ENCODE measurements around the gene HDAC5. TPM values are rescaled to one million over a fixed set of nuclear protein-coding genes. Genes with fewer than 3 reads are reported as not detected.
A peak's percentile ranks its signal among the peaks of the same experiment; 100 is the strongest.

Gene HDAC5
- total and polyA plus RNA-seq, 12 donors = 4.8 to 144 (median 73.0) TPM

DNA sequence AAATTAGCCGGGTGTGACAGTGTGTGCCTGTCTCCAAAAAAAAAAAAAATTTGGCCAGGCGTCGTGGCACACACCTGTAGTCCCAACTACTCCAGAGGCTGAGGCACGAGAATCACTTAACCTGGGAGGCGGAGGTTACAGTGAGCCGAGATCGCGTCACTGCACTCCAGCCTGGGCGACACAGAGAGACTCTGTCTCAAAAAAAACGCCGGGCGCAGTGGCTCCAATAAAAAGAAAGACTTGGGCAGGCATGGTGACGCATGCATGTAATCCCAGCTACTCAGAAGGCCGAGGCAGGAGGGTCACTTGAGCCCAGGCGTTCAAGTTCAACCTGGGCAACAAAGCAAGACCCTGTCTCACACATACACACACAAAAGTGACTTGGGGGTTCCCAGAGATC lies 60.6 kb downstream of the HDAC5 start:
- no peak overlapping the region for H3K27ac ChIP-seq
- peak in 1 of 7 donors; percentile 9 for DNase-seq
- intact Hi-C loops (cut with DNase I) = loop anchor here in 1 of 2 donors (10.0 kb wide), 1 partner anchor 52 kb away; no protein-coding TSS in a partner anchor
- H3K27me3 ChIP-seq = no peaks in the 10 kb centered on the region
- 93 to 97% (median 94%) methylated on average over 15 of the region's 15 CpGs for WGBS, 4 donors
- no peak for TF ChIP-seq POLR2A (IDR thresholded peaks at IDR 0.05)
- TF ChIP-seq, protein P1, sequence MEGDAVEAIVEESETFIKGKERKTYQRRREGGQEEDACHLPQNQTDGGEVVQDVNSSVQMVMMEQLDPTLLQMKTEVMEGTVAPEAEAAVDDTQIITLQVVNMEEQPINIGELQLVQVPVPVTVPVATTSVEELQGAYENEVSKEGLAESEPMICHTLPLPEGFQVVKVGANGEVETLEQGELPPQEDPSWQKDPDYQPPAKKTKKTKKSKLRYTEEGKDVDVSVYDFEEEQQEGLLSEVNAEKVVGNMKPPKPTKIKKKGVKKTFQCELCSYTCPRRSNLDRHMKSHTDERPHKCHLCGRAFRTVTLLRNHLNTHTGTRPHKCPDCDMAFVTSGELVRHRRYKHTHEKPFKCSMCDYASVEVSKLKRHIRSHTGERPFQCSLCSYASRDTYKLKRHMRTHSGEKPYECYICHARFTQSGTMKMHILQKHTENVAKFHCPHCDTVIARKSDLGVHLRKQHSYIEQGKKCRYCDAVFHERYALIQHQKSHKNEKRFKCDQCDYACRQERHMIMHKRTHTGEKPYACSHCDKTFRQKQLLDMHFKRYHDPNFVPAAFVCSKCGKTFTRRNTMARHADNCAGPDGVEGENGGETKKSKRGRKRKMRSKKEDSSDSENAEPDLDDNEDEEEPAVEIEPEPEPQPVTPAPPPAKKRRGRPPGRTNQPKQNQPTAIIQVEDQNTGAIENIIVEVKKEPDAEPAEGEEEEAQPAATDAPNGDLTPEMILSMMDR (IDR thresholded peaks at IDR 0.05) = no peak
- no peak overlapping the region for H3K4me3 ChIP-seq
- no peaks in the 10 kb centered on the region for H3K9me3 ChIP-seq (replicated peaks in 1 of 3)
- H3K36me3 ChIP-seq (replicated peaks in 1 of 2) = peaks cover 0 to 42% of the 10 kb centered on the region in 2 donors
- peaks cover 9 to 38% of the 10 kb centered on the region in 2 donors for H3K4me1 ChIP-seq (replicated peaks in 1 of 2)

DNA sequence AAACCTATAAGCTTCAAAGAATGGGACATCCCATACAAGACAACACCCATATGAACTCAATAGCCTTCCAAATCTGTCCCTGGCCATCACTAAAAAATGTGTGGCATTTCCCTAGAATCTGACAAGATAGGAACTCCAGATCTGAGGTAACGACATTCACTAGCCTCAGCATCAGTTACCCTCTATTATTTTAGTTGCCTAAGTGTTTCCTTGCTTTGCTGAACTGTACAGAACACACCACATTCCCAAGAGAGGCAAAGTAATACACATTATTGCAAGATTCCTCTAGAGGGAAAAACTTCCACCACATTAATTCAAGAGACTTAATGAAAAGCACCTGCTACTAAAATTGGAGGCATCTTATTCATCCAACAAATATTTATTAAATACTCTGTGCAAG lies 62.0 kb downstream of the HDAC5 start:
- no peak for TF ChIP-seq POLR2A (IDR thresholded peaks at IDR 0.05)
- TF ChIP-seq, protein P1 (IDR thresholded peaks at IDR 0.05) = no peak
- Histone ChIP-seq H3K9me3 (replicated peaks in 1 of 3) (no peaks in the 10 kb centered on the region), H3K4me3 (no peak overlapping the region), H3K4me1 (replicated peaks in 1 of 2) (peaks cover 0 to 28% of the 10 kb centered on the region in 2 donors), H3K36me3 (replicated peaks in 1 of 2) (peaks cover 0 to 42% of the 10 kb centered on the region in 2 donors), H3K27me3 (no peaks in the 10 kb centered on the region), H3K27ac (no peak overlapping the region)
- intact Hi-C loops (cut with DNase I) = loop anchor here in 1 of 2 donors (10.0 kb wide), 1 partner anchor 53 kb away; no protein-coding TSS in a partner anchor
- DNase-seq = no peak
- 65 to 90% (median 78%) methylated on average over 1 of the region's 1 CpG for WGBS, 4 donors

DNA sequence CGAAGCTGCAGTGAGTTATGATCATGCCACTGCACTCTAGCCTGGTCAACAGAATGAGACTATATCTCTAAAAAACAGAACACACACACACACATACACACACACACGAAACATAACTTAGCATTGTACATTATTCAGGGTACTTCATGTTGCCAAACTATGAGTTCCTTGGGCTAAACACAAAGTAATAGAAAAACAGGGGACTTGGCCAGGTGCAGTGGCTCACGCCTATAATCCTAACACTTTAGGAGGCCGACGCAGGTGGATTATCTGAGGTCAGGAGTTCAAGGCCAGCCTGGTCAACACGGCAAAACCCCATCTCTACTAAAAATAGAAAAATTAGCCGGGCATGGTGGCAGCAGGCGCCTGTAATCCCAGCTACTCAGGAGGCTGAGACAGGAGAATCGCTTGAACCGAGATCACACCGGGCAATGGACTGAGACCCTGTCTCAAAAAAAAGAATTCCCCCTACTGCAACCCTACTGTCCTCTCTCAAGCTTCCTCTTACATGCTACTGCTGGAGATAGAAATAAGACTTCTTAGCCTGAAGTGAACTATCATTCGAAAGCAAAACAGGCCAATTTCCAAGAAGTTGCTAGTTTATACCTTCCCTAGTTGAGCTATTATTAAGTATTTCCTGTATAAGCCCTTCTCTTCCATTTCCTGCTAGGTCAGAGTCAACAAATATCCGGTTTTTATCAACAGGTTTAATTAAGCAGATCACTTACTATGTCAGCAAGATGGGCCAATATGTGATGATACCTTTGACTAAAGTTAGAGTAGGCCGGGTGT lies 64.1 kb downstream of the HDAC5 start:
- no peak for DNase-seq
- Histone ChIP-seq H3K9me3 (replicated peaks in 1 of 3) (no peaks in the 10 kb centered on the region), H3K36me3 (replicated peaks in 1 of 2) (peaks cover 0 to 42% of the 10 kb centered on the region in 2 donors), H3K4me1 (replicated peaks in 1 of 2) (peaks cover 0 to 19% of the 10 kb centered on the region in 2 donors), H3K27ac (no peak overlapping the region), H3K27me3 (no peaks in the 10 kb centered on the region), H3K4me3 (no peak overlapping the region)
- TF ChIP-seq, protein P1 (IDR thresholded peaks at IDR 0.05) = no peak
- intact Hi-C loops (cut with DNase I) = no loop called here
- 77 to 80% (median 78%) methylated on average over 14 of the region's 14 CpGs for WGBS, 4 donors

DNA sequence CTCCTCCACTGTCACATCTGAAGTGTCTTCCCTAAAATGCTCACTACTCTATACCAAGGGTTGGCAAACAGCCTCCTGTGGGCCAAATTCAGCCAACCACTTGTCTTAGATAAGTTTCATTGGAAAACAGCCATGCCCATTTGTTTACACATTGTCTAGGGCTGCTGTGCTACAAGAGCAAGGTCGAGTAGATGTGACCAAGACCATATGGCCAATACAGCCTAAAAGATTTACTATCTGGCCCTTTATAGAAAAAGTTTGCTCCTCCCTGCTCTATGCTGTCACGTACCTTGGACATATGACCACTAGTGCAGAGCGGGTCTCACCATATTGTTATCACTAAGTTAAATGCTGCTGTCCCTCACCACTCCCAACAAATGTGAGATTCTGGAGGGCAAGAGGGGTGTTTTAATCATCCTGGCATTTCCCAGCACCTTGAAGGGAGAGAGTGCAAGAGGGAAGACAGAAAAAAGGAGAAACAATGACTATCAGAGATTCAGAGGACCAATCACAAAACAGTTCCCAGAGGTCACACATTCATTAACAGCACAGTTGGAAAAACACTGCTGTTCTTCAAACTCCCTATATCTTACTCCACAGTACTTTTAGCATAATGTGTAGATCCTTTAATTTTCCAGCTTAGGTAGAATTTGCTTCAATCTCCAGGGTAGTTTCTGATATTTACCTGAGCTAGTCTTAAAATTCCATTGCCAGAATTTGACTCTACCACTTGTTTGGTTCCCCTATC lies 70.1 kb downstream of the HDAC5 start:
- 46 to 54% (median 51%) methylated on average over 3 of the region's 3 CpGs for WGBS, 4 donors
- peaks cover 12 to 22% of the 10 kb centered on the region in 2 donors for H3K4me1 ChIP-seq (replicated peaks in 1 of 2)
- TF ChIP-seq, protein P1 (IDR thresholded peaks at IDR 0.05) = no peak
- no peak for TF ChIP-seq POLR2A (IDR thresholded peaks at IDR 0.05)
- no peaks in the 10 kb centered on the region for H3K9me3 ChIP-seq (replicated peaks in 1 of 3)
- H3K4me3 ChIP-seq = no peak overlapping the region
- intact Hi-C loops (cut with DNase I) = no loop called here
- peak in 2 of 7 donors; percentile 16 to 50 for DNase-seq
- peaks cover 0 to 44% of the 10 kb centered on the region in 2 donors for H3K36me3 ChIP-seq (replicated peaks in 1 of 2)
- no peaks in the 10 kb centered on the region for H3K27me3 ChIP-seq
- H3K27ac ChIP-seq = no peak overlapping the region

All from adrenal gland (tissue), 12 donors.